PC-3 (cell line): ENCODE results near the gene HSPB9.

Experiments
- CTCF ChIP-seq: fragments of 300-600 bp; sonication (generic); conservative IDR thresholded peaks from 2 replicates; pipeline ENCODE4 v1.5.1; 2017; ENCODE audit warnings: antibody characterized with exemption, low read depth, mild to moderate bottlenecking, low read length
- EZH2 ChIP-seq: fragments of 300-600 bp; sonication (generic); IDR thresholded peaks from one replicate; pipeline ENCODE4 v1.6.1; 2017; ENCODE audit warnings: antibody characterized with exemption, mild to moderate bottlenecking, low read length; ENCODE audit not compliant: unreplicated experiment

- TF ChIP-seq CTCF (no peak), EZH2 (no peak)
Observed at GRCh38 chr17:42111871-42112551, 10.6 kb upstream of the HSPB9 start.
